CD14-positive monocyte (primary cell): ENCODE results near the gene BRINP3. TPM values are rescaled to one million over a fixed set of nuclear protein-coding genes. Genes with fewer than 3 reads are reported as not detected.

Source experiments
- DNase-seq, 3 donors: peaks; one replicate each; pipeline ENCODE4 v3.0.0-alpha.2; 2011 to 2022
- H2AFZ ChIP-seq: 2 replicates; pipeline ENCODE4 v1.6.0; 2012; ENCODE audit warnings: mild to moderate bottlenecking, low read depth, low read length, inconsistent platforms; ENCODE audit not compliant: insufficient read depth, poor library complexity, severe bottlenecking
- H3K27ac ChIP-seq, 2 donors: 1 replicate in 1 of 2; 2 replicates in 1 of 2; pipeline ENCODE4 v1.5.1; 2012 to 2013; ENCODE audit warnings: low read length in 2 of 2, control low read depth in 1 of 2, inconsistent platforms in 1 of 2, low read depth in 1 of 2, mild to moderate bottlenecking in 1 of 2
- H3K27me3 ChIP-seq, 2 donors: one replicate each; pipeline versions ENCODE4 v1.6.0 to v1.6.1; 2011 to 2013; ENCODE audit warnings: low read length in 2 of 2; ENCODE audit not compliant: control insufficient read depth in 2 of 2, insufficient read depth in 2 of 2
- H3K36me3 ChIP-seq, 2 donors: replicated peaks in 1 of 2; 1 replicate in 1 of 2; 2 replicates in 1 of 2; pipeline versions ENCODE4 v1.5.1 to v1.6.1; 2012 to 2013; ENCODE audit warnings: low read length in 2 of 2, control low read depth in 1 of 2, inconsistent platforms in 1 of 2, mild to moderate bottlenecking in 1 of 2; ENCODE audit not compliant: insufficient read depth in 2 of 2, control insufficient read depth in 1 of 2
- H3K4me1 ChIP-seq, 2 donors: 1 replicate in 1 of 2; 2 replicates in 1 of 2; pipeline versions ENCODE4 v1.5.1 to v1.6.1; 2012 to 2013; ENCODE audit warnings: low read length in 2 of 2, control low read depth in 1 of 2, inconsistent platforms in 1 of 2, mild to moderate bottlenecking in 1 of 2, moderate library complexity in 1 of 2; ENCODE audit not compliant: insufficient read depth in 2 of 2, control insufficient read depth in 1 of 2
- H3K4me2 ChIP-seq: replicated peaks from 2 replicates; pipeline ENCODE3; 2012; ENCODE audit warnings: low read length, moderate library complexity, mild to moderate bottlenecking; ENCODE audit not compliant: poor library complexity, severe bottlenecking; ENCODE audit errors: extremely low read depth
- H3K4me3 ChIP-seq, 3 experiments: fragments of 200-600 bp in 1 of 3; sonication (generic) in 1 of 3; replicated peaks in 1 of 3; 1 replicate in 2 of 3; 2 replicates in 1 of 3; pipeline ENCODE4 v1.5.1; 2011 to 2013; ENCODE audit warnings: low read length in 3 of 3, mild to moderate bottlenecking in 3 of 3, control low read depth in 2 of 3, low read depth in 2 of 3, inconsistent platforms in 1 of 3, moderate library complexity in 1 of 3
- H3K79me2 ChIP-seq: 2 replicates; pipeline ENCODE4 v1.6.0; 2012; ENCODE audit warnings: mild to moderate bottlenecking, control low read depth, inconsistent platforms, low read length, moderate library complexity; ENCODE audit not compliant: insufficient read depth
- H3K9ac ChIP-seq: 2 replicates; pipeline ENCODE4 v1.6.0; 2017; ENCODE audit warnings: low read length, mild to moderate bottlenecking; ENCODE audit not compliant: insufficient read depth, poor library complexity, severe bottlenecking
- H3K9me3 ChIP-seq, 2 donors: replicated peaks in 1 of 2; 1 replicate in 1 of 2; 2 replicates in 1 of 2; pipeline versions ENCODE4 v1.5.1 to v1.6.1; 2012 to 2013; ENCODE audit warnings: low read length in 2 of 2, control low read depth in 1 of 2; ENCODE audit not compliant: control insufficient read depth in 1 of 2, insufficient read depth in 1 of 2
- H4K20me1 ChIP-seq: 2 replicates; pipeline ENCODE4 v1.6.0; 2012; ENCODE audit warnings: mild to moderate bottlenecking, low read length, control low read depth, moderate library complexity; ENCODE audit not compliant: insufficient read depth
- H3K27ac Mint-ChIP-seq, 7 donors: one replicate each; pipeline ENCODE4 v1.8.0; 2020; ENCODE audit warnings: mild to moderate bottlenecking in 7 of 7, mixed read lengths in 7 of 7, moderate library complexity in 6 of 7, inconsistent platforms in 2 of 7
- H3K27me3 Mint-ChIP-seq, 3 donors: one replicate each; pipeline ENCODE4 v1.8.0; 2021 to 2022; ENCODE audit warnings: low read depth in 3 of 3, mild to moderate bottlenecking in 3 of 3, mixed read lengths in 3 of 3, moderate library complexity in 3 of 3, inconsistent platforms in 1 of 3
- H3K36me3 Mint-ChIP-seq, 2 donors: one replicate each; pipeline ENCODE4 v1.8.0; 2020; ENCODE audit warnings: mixed read lengths in 2 of 2, inconsistent platforms in 1 of 2, mild to moderate bottlenecking in 1 of 2
- H3K4me1 Mint-ChIP-seq: one replicate; pipeline ENCODE4 v1.8.0; 2020; ENCODE audit warnings: mild to moderate bottlenecking, mixed read lengths
- H3K4me3 Mint-ChIP-seq, 2 donors: one replicate each; pipeline ENCODE4 v1.8.0; 2020; ENCODE audit warnings: mild to moderate bottlenecking in 2 of 2, mixed read lengths in 2 of 2, moderate library complexity in 1 of 2
- H3K9me3 Mint-ChIP-seq, 7 donors: one replicate each; pipeline ENCODE4 v1.8.0; 2020 to 2022; ENCODE audit warnings: mixed read lengths in 7 of 7, mild to moderate bottlenecking in 6 of 7, moderate library complexity in 6 of 7, inconsistent platforms in 2 of 7
- WGBS: methylation state at CpG from one replicate; pipeline ENCODE4 v1.1.5; 2013; ENCODE audit warnings: missing lambda C conversion rate; ENCODE audit not compliant: insufficient coverage; 5-methylcytosine and 5-hydroxymethylcytosine counted together
- intact Hi-C, 2 donors: fragments of 100-400 bp; cut with micrococcal nuclease; formaldehyde crosslinking; loops; one replicate each; pipeline versions ENCODE4 v1.15.0 to v1.15.1; 2023
- polyA minus RNA-seq: library from RNA; depleted of rRNA, polyadenylated mRNA; stranded (reverse); fragments of >200 nt; gene quantifications from 2 replicates; pipeline ENCODE4 v1.2.3, GENCODE V29; 2012
- polyA plus RNA-seq, 3 donors: library from polyadenylated mRNA; depleted of rRNA in 1 of 3; unstranded in 2 of 3; stranded (reverse) in 1 of 3; fragments of 300-500 nt in 2 of 3; fragments of >200 nt in 1 of 3; fragmentation: Illumina TruSeq in 2 of 3; gene quantifications; 1 replicate in 2 of 3; 2 replicates in 1 of 3; pipeline ENCODE4 v1.2.3, GENCODE V29; 2012 to 2021
- total RNA-seq, 12 experiments: library from RNA in 1 of 12; stranded (reverse) in 1 of 12; fragments of 120-200 nt in 1 of 12; gene quantifications; one replicate each; pipeline ENCODE4 v1.2.4 and lab custom pipeline; 2013 to 2026; ENCODE audit warnings: mixed read lengths in 6 of 12, inconsistent platforms in 1 of 12
- TF ChIP-seq, protein P1 (sequence below): fragments of 200-600 bp; IDR thresholded peaks from one replicate; pipeline ENCODE4 v1.8.0; 2022; ENCODE audit warnings: antibody characterized with exemption, mild to moderate bottlenecking

BRINP3 gene
- not detected for total RNA-seq (2013)
- polyA plus RNA-seq = not detected
- 0.08 TPM in 1 of 2 replicates, not detected in the other for polyA minus RNA-seq
- 0 to 1.3 (median 0) reads per million in 11 experiments for total RNA-seq (lab: John Stamatoyannopoulos, UW)

DNA sequence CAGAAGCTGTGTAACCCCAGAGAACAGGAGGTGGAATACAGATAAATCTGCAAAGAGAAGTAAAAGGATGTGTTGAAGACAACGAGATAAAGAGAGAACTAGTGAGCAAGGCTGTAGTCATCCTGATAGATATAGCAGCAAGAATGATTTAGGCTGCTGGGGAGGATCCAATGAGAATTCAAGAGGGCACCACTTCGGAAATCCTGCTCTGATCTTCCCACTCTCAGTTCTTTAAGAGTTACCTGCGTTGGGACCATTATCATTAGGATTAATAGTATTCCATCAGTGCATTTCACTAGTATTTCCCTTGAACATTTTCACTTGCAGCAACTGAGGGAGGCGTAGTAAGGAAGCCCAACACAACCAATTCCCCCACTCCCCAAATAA lies at the start of gene BRINP3:
Gene BRINP3 (minus strand): TSS at position 103 of the 387 bp plus-strand sequence.
- no peak within 1 kb of the TSS for H3K27ac Mint-ChIP-seq
- Histone ChIP-seq H2AFZ (no peak within 1 kb of the TSS), H3K27ac (no peak within 1 kb of the TSS), H3K4me3 (no peak within 1 kb of the TSS), H3K4me2 (no peak within 1 kb of the TSS), H3K9ac (no peak within 1 kb of the TSS), H4K20me1 (no peaks in the 10 kb centered on the region), H3K27me3 (peaks cover 41 to 61% of the 10 kb centered on the region in 2 donors), H3K36me3 (no peaks in the 10 kb centered on the region), H3K79me2 (no peaks in the 10 kb centered on the region), H3K9me3 (no peaks in the 10 kb centered on the region), H3K4me1 (peaks cover 0 to 3% of the 10 kb centered on the region in 2 donors)
- 10% methylated on average over 2 of the region's 4 CpGs for WGBS
- H3K4me1 Mint-ChIP-seq = peaks cover 10% of the 10 kb centered on the region
- TF ChIP-seq, protein P1, sequence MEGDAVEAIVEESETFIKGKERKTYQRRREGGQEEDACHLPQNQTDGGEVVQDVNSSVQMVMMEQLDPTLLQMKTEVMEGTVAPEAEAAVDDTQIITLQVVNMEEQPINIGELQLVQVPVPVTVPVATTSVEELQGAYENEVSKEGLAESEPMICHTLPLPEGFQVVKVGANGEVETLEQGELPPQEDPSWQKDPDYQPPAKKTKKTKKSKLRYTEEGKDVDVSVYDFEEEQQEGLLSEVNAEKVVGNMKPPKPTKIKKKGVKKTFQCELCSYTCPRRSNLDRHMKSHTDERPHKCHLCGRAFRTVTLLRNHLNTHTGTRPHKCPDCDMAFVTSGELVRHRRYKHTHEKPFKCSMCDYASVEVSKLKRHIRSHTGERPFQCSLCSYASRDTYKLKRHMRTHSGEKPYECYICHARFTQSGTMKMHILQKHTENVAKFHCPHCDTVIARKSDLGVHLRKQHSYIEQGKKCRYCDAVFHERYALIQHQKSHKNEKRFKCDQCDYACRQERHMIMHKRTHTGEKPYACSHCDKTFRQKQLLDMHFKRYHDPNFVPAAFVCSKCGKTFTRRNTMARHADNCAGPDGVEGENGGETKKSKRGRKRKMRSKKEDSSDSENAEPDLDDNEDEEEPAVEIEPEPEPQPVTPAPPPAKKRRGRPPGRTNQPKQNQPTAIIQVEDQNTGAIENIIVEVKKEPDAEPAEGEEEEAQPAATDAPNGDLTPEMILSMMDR = no peak
- H3K27me3 Mint-ChIP-seq = peaks cover 41 to 60% (median 49%) of the 10 kb centered on the region in 3 donors
- H3K4me3 Mint-ChIP-seq = peak within 1 kb of the TSS; percentile 37 to 82
- H3K9me3 Mint-ChIP-seq = peaks cover 0 to 17% (median 8%) of the 10 kb centered on the region in 7 donors
- intact Hi-C loops = no loop called here
- no peak for DNase-seq
- H3K36me3 Mint-ChIP-seq = peaks cover 0 to 3% of the 10 kb centered on the region in 2 donors

DNA sequence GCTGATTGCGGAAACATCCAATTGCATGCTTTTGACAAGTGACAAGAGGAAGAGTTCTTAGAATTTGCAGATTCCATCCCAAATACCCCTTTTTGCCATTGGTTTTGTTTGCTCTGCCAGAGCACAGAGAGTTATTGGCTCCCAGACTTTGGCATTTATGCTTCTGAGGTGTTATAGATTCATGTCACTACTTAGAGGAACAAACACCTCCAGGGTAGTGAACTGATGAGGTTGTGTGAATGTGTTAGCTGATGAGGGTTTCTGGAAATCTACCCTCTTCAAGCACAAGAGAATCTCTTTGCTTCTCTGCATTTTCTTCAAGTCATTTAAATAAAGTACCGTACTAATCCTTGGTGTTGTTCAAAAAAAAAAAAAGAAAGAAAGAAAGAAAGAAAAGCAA lies 33.9 kb upstream of the BRINP3 start:
- intact Hi-C loops = no loop called here
- H3K79me2 ChIP-seq = no peaks in the 10 kb centered on the region
- no peak overlapping the region for H3K27ac ChIP-seq
- Mint-ChIP-seq H3K27me3 (peaks cover 0 to 1% (median 0%) of the 10 kb centered on the region in 3 donors), H3K9me3 (peaks cover 0 to 3% (median 0%) of the 10 kb centered on the region in 7 donors), H3K27ac (no peak overlapping the region), H3K4me1 (no peaks in the 10 kb centered on the region), H3K4me3 (no peak overlapping the region), H3K36me3 (no peaks in the 10 kb centered on the region)
- no peak overlapping the region for H3K4me2 ChIP-seq
- no CpG with 5 or more reads among the region's 2 CpGs for WGBS
- no peak for DNase-seq
- H3K9me3 ChIP-seq = no peaks in the 10 kb centered on the region
- H3K27me3 ChIP-seq = no peaks in the 10 kb centered on the region
- H3K4me3 ChIP-seq = no peak overlapping the region
- no peaks in the 10 kb centered on the region for H3K36me3 ChIP-seq
- H3K4me1 ChIP-seq = no peaks in the 10 kb centered on the region
- no peaks in the 10 kb centered on the region for H4K20me1 ChIP-seq
- H3K9ac ChIP-seq = no peak overlapping the region
- no peak overlapping the region for H2AFZ ChIP-seq
- TF ChIP-seq, protein P1 = no peak
